HG03139 (cell line): ENCODE results near the gene GTF3C5.
"Not testable (repeated sequence)": the region's sequence is repeated elsewhere in the genome, so short reads cannot be mapped to it uniquely, and the experiment has no call there.

Experiments
- ATAC-seq: cut with Tn5 transposase; IDR thresholded peaks from one replicate; pipeline ENCODE4 v1.9.1; 2021; ENCODE audit not compliant: unreplicated experiment

GTF3C5 gene

GRCh38 chr9:132995879-132996278 is 34.9 kb upstream of the GTF3C5 start:
- no peak for ATAC-seq

- no peak for ATAC-seq
Measured at GRCh38 chr9:132996526-132996925, 34.3 kb upstream of the GTF3C5 start.

DNA sequence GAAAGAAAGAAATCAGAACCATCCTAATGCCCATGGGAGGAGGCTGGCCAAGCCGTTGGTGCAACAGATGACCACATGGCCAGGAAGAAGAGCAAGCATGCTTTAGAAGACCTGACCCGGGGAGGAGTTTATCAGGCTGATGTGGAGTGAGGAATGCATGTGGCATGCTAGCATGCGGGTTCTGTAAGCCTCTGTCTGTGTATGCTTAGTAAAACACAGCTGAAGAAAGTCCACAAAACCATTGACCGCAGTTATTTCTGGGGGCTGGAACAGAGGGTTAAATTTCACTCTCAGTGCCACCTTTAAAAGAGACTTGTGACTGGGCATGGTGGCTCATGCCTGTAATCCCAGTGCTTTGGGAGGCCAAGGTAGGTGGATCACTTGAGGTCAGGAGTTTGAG is 33.2 kb upstream of the GTF3C5 start:
- no peak for ATAC-seq

- not testable (repeated sequence) for ATAC-seq
Measured at GRCh38 chr9:132998221-132998620, 32.6 kb upstream of the GTF3C5 start.

DNA sequence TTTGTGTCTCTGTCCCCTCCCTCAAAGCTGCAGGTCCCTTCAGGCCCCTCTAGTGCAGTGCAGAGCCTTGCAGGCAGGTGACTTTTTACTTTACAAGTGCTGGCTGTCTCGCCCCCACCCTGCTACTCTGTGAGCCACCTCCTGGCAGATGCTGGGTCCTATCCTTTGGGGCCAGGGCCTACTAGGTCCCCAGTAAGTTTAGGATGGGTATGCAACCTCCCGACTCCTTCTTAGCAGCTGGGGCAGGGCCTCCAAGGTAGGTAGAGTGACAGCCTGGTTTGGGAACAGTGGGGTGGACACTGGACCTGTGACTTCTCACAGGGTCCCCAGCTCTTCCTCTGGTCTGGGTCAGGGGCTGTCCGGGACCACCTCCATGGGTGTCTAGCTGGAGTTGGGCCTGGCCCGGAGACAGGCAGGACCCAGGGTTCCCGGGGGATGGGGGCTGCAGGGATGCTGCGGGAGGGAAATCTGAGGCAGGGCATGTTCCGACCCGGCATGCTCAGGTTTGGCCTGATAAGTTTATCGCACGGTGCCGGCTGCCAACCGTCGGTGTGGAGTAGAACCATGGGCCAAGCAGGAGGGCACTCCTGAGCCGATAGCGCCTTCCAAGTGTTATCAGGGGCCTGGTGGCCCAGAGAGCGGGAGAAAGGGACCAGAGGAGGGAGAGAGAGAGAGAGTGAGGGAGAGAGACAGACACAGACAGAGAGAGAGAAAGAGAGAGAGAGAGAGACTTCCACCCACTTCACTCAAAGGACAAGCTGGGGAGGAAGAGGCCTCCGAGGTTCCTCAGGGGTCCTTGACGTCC is 31.8 kb upstream of the GTF3C5 start:
- no peak for ATAC-seq

- ATAC-seq: no peak
Measured at GRCh38 chr9:133002147-133003070, 28.4 kb upstream of the GTF3C5 start.

GRCh38 chr9:133003071-133003461 is 27.7 kb upstream of the GTF3C5 start:
- ATAC-seq: no peak

- ATAC-seq: no peak
Measured at GRCh38 chr9:133003671-133004090, 27.1 kb upstream of the GTF3C5 start.

DNA sequence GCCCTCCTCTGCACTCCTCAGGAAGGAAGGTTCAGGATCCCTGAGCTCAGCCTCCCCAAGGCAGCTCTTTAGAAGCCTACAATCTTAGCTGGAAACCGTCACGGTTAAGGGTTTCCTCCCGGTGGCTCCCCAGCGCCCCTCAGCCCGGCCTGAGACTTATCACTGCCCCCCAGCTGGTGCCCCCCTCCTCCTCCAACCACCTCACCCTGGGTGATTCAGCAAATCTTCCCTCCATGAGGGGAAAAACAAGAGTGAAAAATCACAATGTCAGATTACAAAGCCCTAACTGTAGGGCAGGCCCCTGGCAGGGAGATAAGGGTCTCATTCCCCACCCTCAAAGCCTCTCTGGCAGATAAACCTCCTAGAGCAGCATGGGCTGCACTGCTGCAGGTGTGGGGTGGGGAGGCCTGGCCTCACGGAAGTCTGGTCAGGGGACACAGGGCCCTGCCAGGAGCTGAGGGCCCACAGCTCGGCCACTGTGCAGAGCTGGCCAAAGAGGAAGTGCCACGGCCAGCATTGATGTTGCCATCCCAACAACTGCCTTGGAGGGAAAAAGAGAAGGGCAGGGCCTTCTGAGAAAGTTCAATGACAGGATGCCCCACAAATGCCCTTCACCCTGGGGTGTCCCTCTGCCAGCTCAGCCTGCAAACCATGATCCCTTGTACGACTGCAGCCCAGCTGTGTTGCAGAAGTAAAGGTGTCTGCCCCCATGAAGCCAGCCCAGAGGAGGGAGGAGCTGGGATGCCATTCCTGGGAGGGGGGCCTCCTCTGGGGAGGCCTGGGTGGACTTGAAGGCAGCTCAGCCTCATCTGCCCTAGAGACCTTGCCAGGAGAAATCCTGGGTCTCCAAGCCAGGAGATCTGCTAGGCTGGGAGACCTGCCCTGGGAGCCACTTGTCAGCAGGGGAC is 26.5 kb upstream of the GTF3C5 start:
- ATAC-seq: no peak

- no peak for ATAC-seq
Measured at GRCh38 chr9:133004999-133005760, 25.6 kb upstream of the GTF3C5 start.

- no peak for ATAC-seq
Measured at GRCh38 chr9:133005957-133006356, 24.8 kb upstream of the GTF3C5 start.

DNA sequence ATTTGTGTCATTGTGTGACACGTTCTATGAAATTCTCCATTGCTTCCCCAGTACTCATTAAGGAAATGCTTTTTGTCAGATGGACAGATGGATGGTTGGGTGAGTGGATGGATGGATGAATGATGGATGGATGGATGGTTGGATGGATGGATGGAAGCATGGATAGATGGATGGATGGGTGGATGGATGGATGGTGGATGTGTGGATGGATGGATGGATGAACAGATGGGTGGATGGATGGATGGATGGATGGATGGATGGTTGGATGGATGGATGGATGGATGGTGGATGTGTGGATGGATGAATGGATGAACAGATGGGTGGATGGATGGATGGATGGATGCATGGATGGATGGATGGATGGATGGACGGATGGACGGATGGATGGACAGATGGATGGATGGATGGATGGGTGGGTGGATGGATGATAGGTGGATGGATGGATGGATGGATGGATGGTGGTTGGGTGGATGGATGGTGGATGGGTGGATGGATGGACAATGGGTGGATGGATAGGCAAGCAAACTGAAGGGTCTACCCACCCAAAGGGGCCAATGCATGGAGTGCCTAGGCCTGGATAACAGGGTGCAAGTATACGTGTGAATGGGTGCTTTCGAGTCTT is 24.0 kb upstream of the GTF3C5 start:
- no peak for ATAC-seq

DNA sequence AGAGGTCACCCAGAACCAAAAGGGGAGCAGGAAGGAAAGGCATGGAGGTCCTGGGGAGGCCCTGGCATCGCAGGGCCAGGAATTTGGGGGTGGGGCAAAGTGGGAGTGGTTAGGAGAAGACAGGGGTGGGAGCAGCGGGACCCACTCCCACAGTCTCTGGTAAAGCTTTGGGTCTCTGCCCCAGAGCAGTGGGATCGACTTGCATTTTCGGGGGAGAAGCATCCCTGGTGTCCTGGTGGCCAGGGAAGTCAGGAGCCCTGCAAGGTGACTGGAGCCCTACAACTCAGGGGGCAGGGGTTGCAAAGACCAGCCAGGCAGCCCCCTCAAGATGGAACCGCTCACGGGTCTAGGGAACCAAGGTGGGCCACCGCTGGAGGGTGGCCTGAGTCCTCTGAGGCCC is 22.4 kb upstream of the GTF3C5 start:
- ATAC-seq: no peak

DNA sequence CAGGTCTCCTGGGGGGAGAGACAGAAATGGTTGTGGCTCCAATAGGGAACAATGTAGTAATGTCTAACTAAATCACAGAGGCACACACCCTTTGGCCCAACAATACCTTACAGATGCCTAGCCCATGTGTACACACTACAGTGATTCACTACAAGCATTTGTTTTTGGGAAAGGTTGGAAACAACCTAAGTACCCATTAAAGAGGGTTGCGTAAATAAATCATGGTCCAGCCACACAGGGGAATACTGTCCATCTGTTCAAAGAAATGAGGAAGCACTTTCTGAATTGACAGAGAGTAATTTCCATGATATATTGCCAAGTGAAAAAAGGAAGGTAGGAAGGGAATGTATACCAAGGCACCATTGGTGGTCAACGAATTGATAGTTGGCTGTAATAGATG is 22.0 kb upstream of the GTF3C5 start:
- no peak for ATAC-seq

GRCh38 chr9:133009906-133010582 is 20.8 kb upstream of the GTF3C5 start:
- no peak for ATAC-seq

GRCh38 chr9:133014696-133015095 is 16.1 kb upstream of the GTF3C5 start:
- no peak for ATAC-seq

DNA sequence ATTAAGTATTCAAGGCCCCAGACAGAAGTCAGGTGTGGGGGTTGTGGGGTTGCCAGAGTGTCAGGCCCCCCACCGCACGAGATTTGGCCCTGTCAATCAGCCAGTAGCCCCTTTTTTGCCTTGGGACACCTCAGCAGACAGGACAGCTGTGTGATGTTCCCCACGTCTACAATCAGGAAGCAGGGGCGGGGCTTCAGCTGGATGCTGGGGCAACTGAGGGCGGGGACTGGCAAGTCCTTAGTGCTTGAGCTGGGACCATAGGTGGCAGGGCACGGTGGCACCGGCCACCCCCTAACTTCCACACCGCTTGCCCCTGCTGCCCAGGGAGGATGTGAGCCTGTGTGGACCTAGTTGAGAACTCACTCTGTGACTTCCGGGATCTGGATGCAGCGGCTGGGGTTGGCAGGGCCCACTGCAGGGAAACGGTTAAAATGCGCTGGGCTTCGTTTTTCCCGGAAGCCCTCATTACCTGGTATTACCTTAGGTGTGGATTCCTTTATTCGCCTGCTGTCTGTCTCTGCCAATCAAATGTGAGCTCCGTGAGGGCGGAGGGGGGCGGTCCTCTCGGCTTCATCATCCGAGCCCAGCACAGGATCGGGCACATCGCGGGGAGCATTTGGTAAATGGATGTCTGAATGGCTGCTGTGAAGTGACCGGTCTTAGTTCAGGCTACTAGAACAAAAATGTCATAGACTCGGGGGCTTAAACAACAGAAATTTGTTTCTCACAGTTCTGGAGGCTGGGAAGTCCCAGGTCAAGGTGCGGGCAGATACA is 7.5 kb upstream of the GTF3C5 start:
- ATAC-seq: no peak

DNA sequence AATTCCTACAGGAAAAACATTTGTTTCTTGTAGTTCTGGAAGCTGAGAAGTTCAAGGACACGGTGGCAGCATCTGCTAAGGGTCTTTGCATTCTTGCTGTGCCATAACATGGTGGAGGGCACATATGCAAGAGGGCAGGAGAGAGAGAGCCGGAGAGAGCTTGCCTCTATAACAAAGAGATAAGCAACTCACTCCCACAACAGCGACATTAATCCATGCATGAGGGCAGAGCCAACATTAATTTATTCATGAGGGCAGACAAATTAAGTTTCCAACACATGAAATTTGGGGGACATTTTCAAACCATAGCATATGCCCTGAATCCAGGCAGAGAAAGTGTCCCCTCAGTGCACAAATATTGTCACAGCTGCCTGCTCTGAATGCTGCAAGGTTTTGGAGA is 4.4 kb upstream of the GTF3C5 start:
- no peak for ATAC-seq

GRCh38 chr9:133027134-133027533 is 3.7 kb upstream of the GTF3C5 start:
- no peak for ATAC-seq
